H9 (cell line): ENCODE results near the gene VKORC1. TPM values are rescaled to one million over a fixed set of nuclear protein-coding genes. Genes with fewer than 3 reads are reported as not detected.
A peak's percentile ranks its signal among the peaks of the same experiment; 100 is the strongest.

Source experiments
- DNase-seq: peaks from one replicate; pipeline ENCODE4 v3.0.0-alpha.2; 2017
- H2AFZ ChIP-seq: one replicate; pipeline ENCODE4 v1.6.1; 2013; ENCODE audit warnings: mild to moderate bottlenecking, low read length, control low read depth, moderate library complexity
- H2AK5ac ChIP-seq: 2 replicates; pipeline ENCODE4 v1.6.1; 2013; ENCODE audit warnings: low read length, control low read depth, mixed read lengths; ENCODE audit not compliant: insufficient read length
- H2BK120ac ChIP-seq: one replicate; pipeline ENCODE4 v1.6.1; 2013; ENCODE audit warnings: low read depth, mild to moderate bottlenecking, low read length, control low read depth, inconsistent platforms; ENCODE audit not compliant: poor library complexity, severe bottlenecking
- H2BK12ac ChIP-seq: 2 replicates; pipeline ENCODE4 v1.6.1; 2013; ENCODE audit warnings: low read length, control low read depth, mixed read lengths, low read depth; ENCODE audit not compliant: insufficient read length
- H2BK15ac ChIP-seq: 2 replicates; pipeline ENCODE4 v1.6.1; 2013; ENCODE audit warnings: low read depth, low read length, control low read depth
- H2BK20ac ChIP-seq: one replicate; pipeline ENCODE4 v1.6.1; 2013; ENCODE audit warnings: low read depth, mild to moderate bottlenecking, low read length, control low read depth, inconsistent platforms; ENCODE audit not compliant: poor library complexity, severe bottlenecking
- H2BK5ac ChIP-seq: 2 replicates; pipeline ENCODE4 v1.6.1; 2013; ENCODE audit warnings: low read length, control low read depth, mixed read lengths; ENCODE audit not compliant: insufficient read length
- H3K14ac ChIP-seq: 2 replicates; pipeline ENCODE4 v1.6.1; 2013; ENCODE audit warnings: low read length, control low read depth; ENCODE audit not compliant: insufficient read depth
- H3K18ac ChIP-seq: 2 replicates; pipeline ENCODE4 v1.6.1; 2013; ENCODE audit warnings: low read depth, mild to moderate bottlenecking, mixed read lengths, low read length, control low read depth; ENCODE audit not compliant: insufficient read length
- H3K23ac ChIP-seq: 2 replicates; pipeline ENCODE4 v1.6.1; 2013; ENCODE audit warnings: low read length, control low read depth, mixed read lengths, low read depth; ENCODE audit not compliant: insufficient read length
- H3K23me2 ChIP-seq: 2 replicates; pipeline ENCODE4 v1.6.1; 2013; ENCODE audit warnings: low read depth, mild to moderate bottlenecking, mixed read lengths, low read length, control low read depth; ENCODE audit not compliant: insufficient read length, poor library complexity, severe bottlenecking
- H3K27ac ChIP-seq: 2 replicates; pipeline ENCODE4 v1.5.1; 2013; ENCODE audit warnings: low read length, control low read depth, mixed read lengths, low read depth; ENCODE audit not compliant: insufficient read length
- H3K27me3 ChIP-seq: 2 replicates; pipeline ENCODE4 v1.6.1; 2013; ENCODE audit warnings: low read length, control low read depth, inconsistent platforms; ENCODE audit not compliant: insufficient read depth
- H3K4ac ChIP-seq: 2 replicates; pipeline ENCODE4 v1.6.1; 2013; ENCODE audit warnings: low read depth, mild to moderate bottlenecking, control low read depth, inconsistent platforms, low read length, moderate library complexity
- H3K4me1 ChIP-seq: 2 replicates; pipeline ENCODE4 v1.6.1; 2013; ENCODE audit warnings: low read length, control low read depth, inconsistent platforms; ENCODE audit not compliant: insufficient read depth
- H3K4me2 ChIP-seq: 2 replicates; pipeline ENCODE4 v1.6.1; 2013; ENCODE audit warnings: low read length, control low read depth, mixed read lengths; ENCODE audit not compliant: insufficient read length, insufficient read depth
- H3K56ac ChIP-seq: 2 replicates; pipeline ENCODE4 v1.6.1; 2013; ENCODE audit warnings: low read depth, mild to moderate bottlenecking, mixed read lengths, low read length, control low read depth; ENCODE audit not compliant: insufficient read length
- H3K79me1 ChIP-seq: 2 replicates; pipeline ENCODE4 v1.6.1; 2013; ENCODE audit warnings: low read depth, mild to moderate bottlenecking, moderate library complexity, low read length, control low read depth, inconsistent platforms; ENCODE audit not compliant: insufficient read depth, poor library complexity, severe bottlenecking
- H3K79me2 ChIP-seq: 2 replicates; pipeline ENCODE4 v1.6.1; 2013; ENCODE audit warnings: low read length, control low read depth, inconsistent platforms; ENCODE audit not compliant: insufficient read depth
- H3K9ac ChIP-seq: 2 replicates; pipeline ENCODE4 v1.6.1; 2013; ENCODE audit warnings: low read length, control low read depth, mixed read lengths; ENCODE audit not compliant: insufficient read length; ENCODE audit errors: extremely low read depth
- H3K9me3 ChIP-seq: one replicate; pipeline ENCODE4 v1.6.1; 2013; ENCODE audit warnings: low read depth, low read length, inconsistent platforms; ENCODE audit not compliant: control insufficient read depth
- H3T11ph ChIP-seq: one replicate; pipeline ENCODE4 v1.6.1; 2013; ENCODE audit warnings: mild to moderate bottlenecking, low read length, control low read depth, inconsistent platforms
- H4K20me1 ChIP-seq: one replicate; pipeline ENCODE4 v1.6.1; 2013; ENCODE audit not compliant: control insufficient read depth, insufficient read length, insufficient read depth
- H4K5ac ChIP-seq: 2 replicates; pipeline ENCODE4 v1.6.1; 2013; ENCODE audit warnings: low read depth, mild to moderate bottlenecking, mixed read lengths, low read length, control low read depth; ENCODE audit not compliant: insufficient read length
- H4K8ac ChIP-seq: replicated peaks from 2 replicates; pipeline ENCODE4 v1.6.1; 2013; ENCODE audit warnings: low read length, control low read depth, mixed read lengths, low read depth; ENCODE audit not compliant: insufficient read length
- H4K91ac ChIP-seq: 2 replicates; pipeline ENCODE4 v1.6.1; 2013; ENCODE audit warnings: low read depth, mild to moderate bottlenecking, moderate library complexity, mixed read lengths, low read length, control low read depth; ENCODE audit not compliant: insufficient read length
- H3K27ac Mint-ChIP-seq, 3 experiments: 2 replicates in 2 of 3; 3 replicates in 1 of 3; pipeline ENCODE4 v1.8.0; 2020 to 2021; ENCODE audit warnings: mixed read lengths in 3 of 3, mild to moderate bottlenecking in 1 of 3, moderate library complexity in 1 of 3
- H3K27me3 Mint-ChIP-seq: 2 replicates; pipeline ENCODE4 v1.8.0; 2021; ENCODE audit warnings: low read depth, mild to moderate bottlenecking, moderate library complexity, mixed read lengths
- H3K36me3 Mint-ChIP-seq, 3 experiments: 2 replicates in 2 of 3; 3 replicates in 1 of 3; pipeline ENCODE4 v1.8.0; 2020 to 2021; ENCODE audit warnings: low read depth in 3 of 3, mixed read lengths in 3 of 3; ENCODE audit not compliant: insufficient read depth in 1 of 3
- H3K4me1 Mint-ChIP-seq, 2 experiments: 2 replicates each; pipeline ENCODE4 v1.8.0; 2020; ENCODE audit warnings: mixed read lengths in 2 of 2
- H3K4me3 Mint-ChIP-seq, 2 experiments: 2 replicates in 1 of 2; 3 replicates in 1 of 2; pipeline ENCODE4 v1.8.0; 2020 to 2021; ENCODE audit warnings: mild to moderate bottlenecking in 2 of 2, mixed read lengths in 2 of 2, moderate library complexity in 1 of 2
- H3K9me3 Mint-ChIP-seq, 2 experiments: 2 replicates in 1 of 2; 3 replicates in 1 of 2; pipeline ENCODE4 v1.8.0; 2020; ENCODE audit warnings: mild to moderate bottlenecking in 2 of 2, mixed read lengths in 2 of 2, moderate library complexity in 1 of 2
- CTCF ChIP-seq: fragments of 200-600 bp; sonication (generic); conservative IDR thresholded peaks from 3 replicates; pipeline ENCODE4 v1.8.0; 2021; ENCODE audit warnings: antibody characterized with exemption, mild to moderate bottlenecking
- WGBS: extraction: QIAGEN DNeasy Blood & Tissue Kit; methylation state at CpG from one replicate; pipeline ENCODE4 v1.1.7; 2013; ENCODE audit warnings: missing lambda C conversion rate, low lambda C conversion rate, mixed read lengths; ENCODE audit not compliant: insufficient read length; ENCODE audit errors: extremely low coverage; 5-methylcytosine and 5-hydroxymethylcytosine counted together
- total RNA-seq: library from RNA; stranded (reverse); gene quantifications from 2 replicates; pipeline ENCODE4 v1.2.1, GENCODE V29; 2021

Gene VKORC1
- total RNA-seq, 1 experiment from 2014 or later: 93.9 TPM

GRCh38 chr16:31143694-31144148, 49.1 kb upstream of the VKORC1 start:
- no peak overlapping the region for H3T11ph ChIP-seq
- no peaks in the 10 kb centered on the region; a peak in 1 of 5 replicates for H3K9me3 Mint-ChIP-seq
- peaks cover 46% of the 10 kb centered on the region for H3K27me3 Mint-ChIP-seq
- H3K4me1 ChIP-seq: peaks cover 4% of the 10 kb centered on the region
- no peak overlapping the region for H3K27ac Mint-ChIP-seq
- no peak overlapping the region for H4K8ac ChIP-seq
- H3K23me2 ChIP-seq: peaks cover 7% of the 10 kb centered on the region
- H3K4ac ChIP-seq: no peak overlapping the region
- H3K56ac ChIP-seq: no peak overlapping the region
- H2BK15ac ChIP-seq: no peak overlapping the region; the same call in 1 of the 2 replicates
- no peaks in the 10 kb centered on the region for H4K20me1 ChIP-seq
- H4K5ac ChIP-seq: no peak overlapping the region
- H2BK12ac ChIP-seq: no peak overlapping the region
- peak; percentile 35 for TF ChIP-seq CTCF
- no peak overlapping the region for H2AFZ ChIP-seq
- WGBS: no CpG with 5 or more reads among the region's 8 CpGs
- H3K23ac ChIP-seq: no peak overlapping the region
- H2BK5ac ChIP-seq: no peak overlapping the region
- no peak overlapping the region for H4K91ac ChIP-seq
- H3K4me2 ChIP-seq: no peak overlapping the region
- DNase-seq: no peak
- peaks cover 24 to 46% of the 10 kb centered on the region in 2 experiments for H3K4me1 Mint-ChIP-seq
- H3K9ac ChIP-seq: no peak overlapping the region
- no peak overlapping the region for H2BK120ac ChIP-seq
- no peak overlapping the region for H2BK20ac ChIP-seq
- H3K79me1 ChIP-seq: no peaks in the 10 kb centered on the region
- H3K4me3 Mint-ChIP-seq: peak overlapping the region in 1 of 2 experiments; percentile 24; a peak in 2 of 5 replicates
- no peaks in the 10 kb centered on the region; the same call in 1 of the 2 replicates for H3K27me3 ChIP-seq
- no peaks in the 10 kb centered on the region for H3K79me2 ChIP-seq
- no peak overlapping the region for H2AK5ac ChIP-seq
- no peak overlapping the region for H3K14ac ChIP-seq
- H3K18ac ChIP-seq: no peak overlapping the region
- H3K9me3 ChIP-seq: no peaks in the 10 kb centered on the region
- H3K36me3 Mint-ChIP-seq: no peaks in the 10 kb centered on the region
- H3K27ac ChIP-seq: no peak overlapping the region
